ENCODE measurements around the gene CYP26A1.

DNA sequence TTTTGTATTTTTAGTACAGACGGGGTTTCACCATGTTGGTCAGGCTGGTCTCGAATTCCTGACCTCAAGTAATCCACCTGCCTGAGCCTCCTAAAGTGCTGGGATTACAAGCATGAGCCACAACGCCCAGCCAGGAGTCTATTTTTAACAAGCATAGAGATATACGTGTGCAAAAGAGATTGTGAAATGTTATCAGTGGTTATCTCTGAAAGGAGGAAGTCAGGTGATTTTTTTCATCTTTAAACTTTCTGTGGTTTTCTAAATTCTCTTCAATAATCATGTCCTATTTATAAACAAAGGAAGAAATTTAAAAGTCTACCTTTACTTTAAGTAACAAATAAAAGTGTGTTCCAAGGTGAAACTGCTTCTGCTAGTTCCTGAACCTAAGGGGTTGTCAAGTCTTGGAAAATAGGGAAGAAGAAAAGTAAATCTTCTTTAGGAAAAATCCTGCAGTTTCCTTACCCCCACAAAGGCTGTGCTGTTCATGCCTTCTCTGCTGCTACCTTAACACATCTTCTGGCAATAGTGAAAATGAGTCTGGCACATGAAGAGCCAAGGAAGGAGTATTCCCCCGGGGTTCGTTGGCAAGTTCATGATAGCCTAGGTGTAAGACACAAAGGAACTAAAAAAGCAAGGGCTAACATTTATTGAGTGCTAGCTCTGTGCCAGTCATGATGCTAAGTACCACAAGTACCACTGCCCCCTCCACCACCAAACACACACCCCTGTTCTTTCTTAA, 51.1 kb downstream of the CYP26A1 start:
- TF ChIP-seq, protein P1, sequence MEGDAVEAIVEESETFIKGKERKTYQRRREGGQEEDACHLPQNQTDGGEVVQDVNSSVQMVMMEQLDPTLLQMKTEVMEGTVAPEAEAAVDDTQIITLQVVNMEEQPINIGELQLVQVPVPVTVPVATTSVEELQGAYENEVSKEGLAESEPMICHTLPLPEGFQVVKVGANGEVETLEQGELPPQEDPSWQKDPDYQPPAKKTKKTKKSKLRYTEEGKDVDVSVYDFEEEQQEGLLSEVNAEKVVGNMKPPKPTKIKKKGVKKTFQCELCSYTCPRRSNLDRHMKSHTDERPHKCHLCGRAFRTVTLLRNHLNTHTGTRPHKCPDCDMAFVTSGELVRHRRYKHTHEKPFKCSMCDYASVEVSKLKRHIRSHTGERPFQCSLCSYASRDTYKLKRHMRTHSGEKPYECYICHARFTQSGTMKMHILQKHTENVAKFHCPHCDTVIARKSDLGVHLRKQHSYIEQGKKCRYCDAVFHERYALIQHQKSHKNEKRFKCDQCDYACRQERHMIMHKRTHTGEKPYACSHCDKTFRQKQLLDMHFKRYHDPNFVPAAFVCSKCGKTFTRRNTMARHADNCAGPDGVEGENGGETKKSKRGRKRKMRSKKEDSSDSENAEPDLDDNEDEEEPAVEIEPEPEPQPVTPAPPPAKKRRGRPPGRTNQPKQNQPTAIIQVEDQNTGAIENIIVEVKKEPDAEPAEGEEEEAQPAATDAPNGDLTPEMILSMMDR (IDR thresholded peaks at IDR 0.05), result no peak
- no peak for TF ChIP-seq POLR2A (IDR thresholded peaks at IDR 0.05)
